Left lung (tissue), 10 donors: ENCODE results near the gene POGZ. TPM values are rescaled to one million over a fixed set of nuclear protein-coding genes. Genes with fewer than 3 reads are reported as not detected.

Experiments
- ATAC-seq: fragments of 200-7000 bp; cut with Tn5 transposase; one replicate; pipeline ENCODE4 v1.9.1; 2020; ENCODE audit warnings: moderate library complexity
- DNase-seq, 4 donors: peaks; one replicate each; pipeline ENCODE4 v3.0.0-alpha.2; 2013 to 2020
- H3K27ac ChIP-seq, 2 donors: fragments of 200-600 bp; sonication (generic) in 1 of 2; one replicate each; pipeline versions ENCODE4 v1.5.0 to v1.8.0; 2020 to 2021
- H3K27me3 ChIP-seq, 2 donors: fragments of 200-600 bp; sonication (generic) in 1 of 2; one replicate each; pipeline versions ENCODE4 v1.5.0 to v1.8.0; 2020 to 2021
- H3K36me3 ChIP-seq, 2 donors: fragments of 200-600 bp; sonication (generic) in 1 of 2; one replicate each; pipeline versions ENCODE4 v1.5.0 to v1.8.0; 2020 to 2021
- H3K4me1 ChIP-seq, 2 donors: fragments of 200-600 bp; one replicate each; pipeline ENCODE4 v1.8.0; 2021
- H3K4me3 ChIP-seq, 2 donors: fragments of 200-600 bp; sonication (generic) in 1 of 2; one replicate each; pipeline versions ENCODE4 v1.5.0 to v1.8.0; 2020 to 2021; ENCODE audit warnings: mild to moderate bottlenecking in 1 of 2
- H3K9me3 ChIP-seq, 2 donors: fragments of 200-600 bp; sonication (generic) in 1 of 2; one replicate each; pipeline versions ENCODE4 v1.5.0 to v1.8.0; 2020 to 2021
- CTCF ChIP-seq, 2 donors: fragments of 200-600 bp; sonication (generic) in 1 of 2; IDR thresholded peaks; one replicate each; pipeline versions ENCODE4 v1.5.0 to v1.8.0; 2021; ENCODE audit warnings: antibody characterized with exemption in 2 of 2
- intact Hi-C, 2 donors: fragments of 100-400 bp; cut with DNase I; formaldehyde crosslinking; loops; one replicate each; pipeline versions ENCODE4 v1.11.2 to v1.14.2; 2022
- polyA plus RNA-seq, 6 donors: library from polyadenylated mRNA; unstranded; fragments of 120-200 nt; gene quantifications; one replicate each; pipeline ENCODE4 v1.2.1, GENCODE V29; 2013; ENCODE audit not compliant: insufficient read length in 6 of 6
- total RNA-seq, 2 donors: library from RNA; stranded (reverse); fragmentation: NEBNext Ultra II Directional; extraction: Animal tissue kit (Norgen Biotek cat#: 25700); gene quantifications; one replicate each; pipeline ENCODE4 v1.2.1, GENCODE V29; 2021
- donor health status: DM: no; HTN: yes; CAD: no.
- donor health status: DM: no; HTN: no; CAD: no.

The POGZ gene
- total and polyA plus RNA-seq, 8 donors, result 65.6 to 160 (median 124) TPM

GRCh38 chr1:151408891-151409290 lies 50.4 kb downstream of the POGZ start:
- H3K36me3 ChIP-seq, result peaks cover 3 to 98% of the 10 kb centered on the region in 2 donors
- no peaks in the 10 kb centered on the region for H3K9me3 ChIP-seq
- DNase-seq (no peak), ATAC-seq (no peak)
- H3K4me1 ChIP-seq, result no peaks in the 10 kb centered on the region
- no peaks in the 10 kb centered on the region for H3K27me3 ChIP-seq
- no peak overlapping the region for H3K4me3 ChIP-seq
- intact Hi-C loops, result no loop called here
- TF ChIP-seq CTCF (IDR thresholded peaks at IDR 0.05), result no peak
- H3K27ac ChIP-seq, result no peak overlapping the region

DNA sequence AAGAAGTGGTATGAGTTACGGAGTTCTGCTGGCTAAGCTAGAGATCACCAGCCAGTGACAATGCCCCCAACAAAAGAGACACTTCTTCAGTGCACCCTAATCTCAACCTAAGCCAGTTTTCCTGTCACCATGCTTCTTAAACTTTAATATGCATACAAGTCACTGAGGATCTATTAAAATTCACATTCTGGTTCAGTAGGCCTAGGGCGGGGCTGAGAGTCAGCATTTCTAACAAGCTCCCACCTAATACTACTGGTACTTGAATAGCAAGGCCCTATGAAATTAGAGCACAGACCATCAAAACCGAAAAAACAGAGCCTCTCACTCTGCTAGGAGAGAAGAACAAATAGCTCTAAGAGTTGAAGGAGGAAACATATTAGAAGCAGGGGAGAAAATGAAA lies 52.0 kb downstream of the POGZ start:
- no peaks in the 10 kb centered on the region for H3K9me3 ChIP-seq
- ATAC-seq (no peak), DNase-seq (no peak)
- intact Hi-C loops, result no loop called here
- H3K4me1 ChIP-seq, result no peaks in the 10 kb centered on the region
- H3K36me3 ChIP-seq, result peaks cover 0 to 98% of the 10 kb centered on the region in 2 donors
- H3K27me3 ChIP-seq, result no peaks in the 10 kb centered on the region
- no peak overlapping the region for H3K27ac ChIP-seq
- no peak for TF ChIP-seq CTCF (IDR thresholded peaks at IDR 0.05)
- no peak overlapping the region for H3K4me3 ChIP-seq

GRCh38 chr1:151406176-151406575 lies 53.1 kb downstream of the POGZ start:
- ATAC-seq, result no peak

GRCh38 chr1:151405187-151405951 lies 53.9 kb downstream of the POGZ start:
- no peaks in the 10 kb centered on the region for H3K9me3 ChIP-seq
- peaks cover 0 to 98% of the 10 kb centered on the region in 2 donors for H3K36me3 ChIP-seq
- H3K27me3 ChIP-seq, result no peaks in the 10 kb centered on the region
- intact Hi-C loops, result no loop called here
- no peak overlapping the region for H3K4me3 ChIP-seq
- peaks cover 6 to 10% of the 10 kb centered on the region in 2 donors for H3K4me1 ChIP-seq
- no peak overlapping the region for H3K27ac ChIP-seq
- ATAC-seq (no peak), DNase-seq (no peak)
- no peak for TF ChIP-seq CTCF (IDR thresholded peaks at IDR 0.05)

More at GRCh38 chr1:151406176-151406575, 53.1 kb downstream of the POGZ start:
- Histone ChIP-seq H3K27me3 (no peaks in the 10 kb centered on the region), H3K9me3 (no peaks in the 10 kb centered on the region), H3K36me3 (peaks cover 0 to 98% of the 10 kb centered on the region in 2 donors), H3K4me3 (no peak overlapping the region), H3K27ac (no peak overlapping the region), H3K4me1 (peaks cover 0 to 2% of the 10 kb centered on the region in 2 donors)
- no peak for DNase-seq
- intact Hi-C loops, result no loop called here
- no peak for TF ChIP-seq CTCF (IDR thresholded peaks at IDR 0.05)

GRCh38 chr1:151403612-151404011 lies 55.7 kb downstream of the POGZ start:
- Histone ChIP-seq H3K4me1 (peaks cover 9 to 15% of the 10 kb centered on the region in 2 donors), H3K36me3 (peaks cover 0 to 82% of the 10 kb centered on the region in 2 donors), H3K27me3 (no peaks in the 10 kb centered on the region), H3K27ac (no peak overlapping the region), H3K9me3 (no peaks in the 10 kb centered on the region), H3K4me3 (no peak overlapping the region)
- DNase-seq, result no peak
- ATAC-seq, result no peak
- intact Hi-C loops, result no loop called here
- TF ChIP-seq CTCF (IDR thresholded peaks at IDR 0.05), result no peak
